GM03348 (cell line): Measurements from ENCODE around the gene ERN1.

Experiments
- DNase-seq: peaks from one replicate; pipeline ENCODE4 v3.0.0; 2012; ENCODE audit warnings: low spot score

Gene ERN1

DNA sequence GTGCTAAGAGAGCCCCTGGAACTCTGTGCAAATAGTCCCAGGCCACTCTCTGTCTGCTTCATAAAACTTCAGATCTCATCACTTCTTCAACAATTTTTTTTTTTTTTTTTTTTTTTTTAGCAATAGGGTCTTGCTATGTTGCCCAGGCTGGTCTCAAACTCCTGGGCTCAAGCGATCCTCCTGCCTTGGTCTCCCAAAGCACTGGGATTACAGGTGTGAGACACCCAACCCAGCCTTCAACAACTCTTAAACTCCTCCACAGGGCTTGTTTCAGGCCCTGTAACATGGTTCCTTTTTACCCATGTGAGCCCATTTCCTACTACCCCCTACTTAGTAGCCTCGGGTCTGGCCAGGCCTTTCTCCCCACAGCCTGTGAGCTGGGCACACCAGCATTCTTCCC, 70.2 kb downstream of the ERN1 start:
- no peak for DNase-seq

DNA sequence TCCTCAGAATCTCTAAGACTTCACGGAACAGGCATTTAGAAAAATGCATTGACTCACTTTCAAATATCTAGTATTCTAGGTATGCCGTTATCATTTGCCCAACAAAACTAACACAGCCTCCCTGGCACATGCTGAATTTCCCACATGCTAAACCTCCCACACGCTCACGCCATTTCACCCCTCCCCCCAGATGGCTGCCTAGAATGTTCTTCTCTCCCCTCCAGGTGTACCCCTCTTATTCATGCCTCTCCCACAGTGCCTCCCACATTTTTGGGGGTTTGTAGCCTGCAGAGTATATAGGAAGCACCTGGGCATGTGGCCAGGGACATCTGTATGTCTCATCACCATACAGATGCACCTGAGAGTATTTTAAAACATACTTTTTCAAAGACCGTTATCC, 71.3 kb downstream of the ERN1 start:
- no peak for DNase-seq

DNA sequence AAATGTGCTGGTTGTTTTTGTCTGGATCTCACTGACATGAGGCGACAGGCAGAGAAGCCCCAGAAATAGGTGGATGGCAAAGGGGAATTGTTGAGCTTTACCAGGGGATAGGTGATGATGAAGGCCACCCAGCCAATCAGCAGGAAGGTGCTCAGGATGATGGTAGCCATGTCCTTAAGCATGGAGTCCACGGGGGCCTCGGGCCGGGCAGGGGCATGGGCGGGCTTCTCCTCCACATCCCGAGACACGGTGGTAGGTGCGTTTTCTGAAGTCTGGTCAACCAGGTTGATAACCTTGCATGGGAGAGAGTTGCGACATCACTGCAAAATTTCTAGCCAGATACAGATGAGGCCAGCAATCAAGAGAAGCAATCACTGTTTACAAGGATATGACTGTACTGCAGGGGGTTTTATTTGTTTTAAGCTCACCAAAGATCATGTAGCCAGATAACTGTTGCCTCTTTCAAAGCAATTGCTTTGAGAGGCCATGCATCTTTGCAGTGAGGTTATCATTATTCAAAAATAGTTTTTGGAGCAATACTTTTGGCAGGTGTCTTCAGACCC, 72.2 kb downstream of the ERN1 start:
- no peak for DNase-seq

GRCh38 chr17:64056269-64057005, 73.5 kb downstream of the ERN1 start:
- no peak for DNase-seq

GRCh38 chr17:64055183-64056142, 74.5 kb downstream of the ERN1 start:
- no peak for DNase-seq

DNA sequence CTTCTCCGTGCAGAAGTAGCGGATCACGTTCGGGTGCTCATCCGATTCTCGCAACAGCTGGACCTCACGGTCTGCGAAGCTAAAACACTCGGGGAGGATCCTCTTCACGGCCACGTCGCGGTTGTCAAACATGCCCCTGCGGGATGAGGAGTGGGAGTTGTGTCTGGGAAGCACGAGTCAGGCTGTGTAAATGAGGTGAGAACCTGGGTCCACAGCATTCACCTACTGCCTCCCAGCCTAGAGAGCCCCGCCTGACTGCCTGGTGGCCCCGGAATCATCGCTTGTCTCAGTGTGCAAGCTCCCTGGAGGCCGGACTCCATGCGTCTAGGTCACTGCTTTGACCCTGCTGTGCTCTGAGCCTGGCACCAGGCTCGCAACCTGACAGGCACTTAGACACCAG, 75.6 kb downstream of the ERN1 start:
- DNase-seq, result no peak

- no peak for DNase-seq
These were observed 76.8 kb downstream of the ERN1 start for GRCh38 chr17:64053101-64053500.

DNA sequence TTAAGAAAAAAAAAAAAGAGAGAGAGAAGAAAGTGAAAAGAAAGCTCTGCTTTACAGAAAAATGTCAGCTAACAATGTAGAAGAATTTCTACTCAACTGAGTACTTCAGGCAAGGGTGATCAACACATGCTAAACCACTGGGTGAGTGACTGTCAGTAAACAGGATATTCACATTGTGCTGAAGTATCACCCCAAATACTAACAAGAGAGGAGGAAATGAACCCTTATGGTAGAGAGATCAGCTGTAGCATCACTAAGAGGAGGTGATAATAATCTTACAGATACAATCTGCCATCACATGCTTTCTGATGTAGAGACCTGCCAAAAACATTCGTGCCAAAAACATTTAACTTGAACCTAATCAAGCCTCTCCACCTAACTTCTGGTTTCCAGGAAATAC, 78.8 kb downstream of the ERN1 start:
- no peak for DNase-seq

- no peak for DNase-seq
These were observed 81.1 kb downstream of the ERN1 start for GRCh38 chr17:64048805-64049204.

DNA sequence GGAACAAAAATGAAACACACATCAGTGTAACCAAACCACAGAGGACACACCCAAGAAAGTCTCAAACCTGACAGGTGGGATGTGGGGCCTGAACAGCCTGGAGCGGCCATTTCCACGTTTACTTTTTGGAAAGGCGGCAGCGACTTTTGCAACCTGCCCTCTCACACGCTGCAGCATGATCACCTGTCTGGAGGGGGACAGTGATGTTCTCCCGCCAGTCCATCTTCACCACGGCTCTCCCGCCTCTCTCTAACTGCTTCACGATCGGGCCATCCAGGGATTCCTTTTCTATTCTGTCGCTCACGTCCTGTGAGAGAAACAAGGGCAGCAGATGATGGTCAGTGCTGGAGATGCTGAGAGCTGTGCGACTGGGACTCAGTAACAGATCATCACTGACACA, 84.8 kb downstream of the ERN1 start:
- DNase-seq, result no peak

DNA sequence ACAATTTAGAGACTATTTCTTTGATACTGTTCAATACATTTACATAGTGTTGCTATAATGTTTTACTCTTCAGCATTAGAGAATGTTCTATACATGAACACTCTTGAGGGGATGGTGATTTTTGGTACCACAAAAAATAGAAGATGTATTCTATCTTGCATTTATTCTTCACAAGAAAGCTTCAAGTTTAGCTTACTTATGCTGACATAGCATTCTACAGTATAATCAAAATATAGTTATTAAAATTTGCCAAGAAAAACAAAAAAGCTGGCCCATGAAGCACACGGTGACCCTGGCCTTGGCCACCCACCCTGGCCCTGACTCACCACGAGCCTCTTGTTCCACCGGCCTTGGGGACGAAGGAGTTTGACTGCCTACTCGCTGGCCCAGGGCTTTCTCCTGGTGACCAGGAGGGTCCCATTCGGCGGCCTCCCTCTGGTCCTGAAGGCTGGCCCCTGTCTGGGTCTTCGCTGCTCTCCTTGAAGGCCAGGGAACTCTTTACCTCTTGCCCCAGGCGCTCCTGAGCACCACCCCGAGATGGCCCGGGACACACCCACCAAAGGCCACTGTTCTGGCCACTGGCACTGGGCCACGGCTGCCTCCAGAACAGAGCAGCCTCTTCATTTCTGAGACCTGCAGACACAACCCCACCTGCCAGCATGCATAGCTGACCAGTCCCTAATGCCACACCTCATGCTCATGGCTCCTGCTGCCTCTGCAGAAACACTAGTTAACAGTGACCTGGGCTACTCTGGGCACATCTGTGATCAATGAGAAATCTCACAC, 87.1 kb downstream of the ERN1 start:
- DNase-seq, result no peak

GRCh38 chr17:64041912-64042311, 88.0 kb downstream of the ERN1 start:
- DNase-seq, result no peak

- DNase-seq, result no peak
These were observed 89.7 kb downstream of the ERN1 start for GRCh38 chr17:64040206-64040605.

GRCh38 chr17:64039106-64039400, 90.9 kb downstream of the ERN1 start:
- no peak for DNase-seq

DNA sequence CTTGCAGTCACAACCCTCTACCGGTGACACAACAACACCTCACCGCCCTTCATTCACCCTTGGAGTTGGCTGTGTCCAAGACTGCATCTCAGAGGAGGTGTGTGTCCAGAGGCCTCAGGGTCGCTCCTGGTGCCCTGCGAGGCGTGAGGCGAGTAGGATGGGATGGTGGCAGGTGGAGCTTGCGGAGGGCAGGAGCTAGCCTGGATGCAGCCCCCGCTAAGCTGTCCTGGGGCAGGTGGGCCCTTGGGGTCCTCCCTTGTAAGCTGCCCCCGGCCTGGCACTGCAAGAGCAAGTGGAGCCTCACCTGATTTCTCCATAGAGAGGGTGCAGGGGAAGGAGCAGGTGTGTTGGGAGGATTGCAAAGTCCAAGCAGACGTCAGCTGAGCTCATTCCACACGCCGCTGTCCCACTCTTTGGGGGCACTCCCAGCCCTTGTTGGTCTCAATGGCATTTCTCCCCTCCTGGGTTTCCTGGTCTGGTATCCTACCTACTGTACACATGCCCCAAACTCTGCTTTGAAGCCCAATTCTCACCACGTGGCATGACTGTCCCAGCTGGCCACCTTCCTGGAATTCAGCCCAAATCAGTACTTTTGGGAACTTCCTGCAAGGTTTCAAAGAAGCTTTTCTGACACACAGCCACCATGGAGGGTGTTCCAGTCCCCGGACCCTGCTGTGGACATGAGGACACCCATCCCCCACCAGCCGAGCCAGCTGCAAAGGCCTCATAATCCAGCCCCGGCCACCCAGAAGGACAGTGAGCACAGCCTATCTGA, 91.4 kb downstream of the ERN1 start:
- no peak for DNase-seq

DNA sequence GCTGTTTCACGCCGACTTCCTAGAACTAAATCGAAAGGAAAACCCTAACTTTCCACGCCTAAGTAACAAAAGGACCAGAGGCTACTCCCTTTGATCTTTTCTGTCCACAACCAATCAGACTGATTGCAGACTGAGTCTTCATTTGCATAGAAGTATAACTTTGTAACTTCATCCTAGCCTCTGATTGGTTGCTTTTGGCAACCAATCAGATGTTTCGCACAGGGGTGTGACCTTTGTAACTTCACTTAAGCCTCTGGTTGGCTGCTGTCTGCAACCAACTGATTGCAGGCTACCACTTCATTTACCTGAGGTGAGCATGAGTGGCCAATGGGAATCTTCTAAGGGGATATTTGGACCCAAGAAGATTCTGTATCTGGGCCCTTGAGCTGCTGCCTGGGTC, 92.1 kb downstream of the ERN1 start:
- DNase-seq, result no peak

- DNase-seq, result no peak
These were observed 92.8 kb downstream of the ERN1 start for GRCh38 chr17:64037180-64037579.

- no peak for DNase-seq
These were observed 93.6 kb downstream of the ERN1 start for GRCh38 chr17:64036198-64036922.

DNA sequence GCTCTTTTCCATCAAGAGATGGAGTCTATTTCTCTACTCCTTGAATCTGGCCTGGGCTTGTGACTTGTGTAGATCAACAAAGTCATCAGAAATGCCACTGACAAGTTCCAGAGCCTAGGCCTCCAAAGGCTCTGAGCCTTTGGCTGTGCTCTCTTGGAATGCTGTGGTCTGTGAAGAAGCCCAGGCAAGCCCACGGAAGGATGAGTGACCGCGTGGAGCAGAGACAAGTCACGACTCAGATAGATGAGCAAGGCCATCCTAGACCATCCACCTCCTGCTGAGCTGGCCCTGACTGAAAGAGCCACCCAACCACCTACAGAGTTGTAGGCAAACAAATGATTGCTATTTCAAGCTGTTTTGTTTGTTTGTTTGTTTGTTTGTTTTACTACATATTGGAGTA, 97.9 kb downstream of the ERN1 start:
- DNase-seq, result no peak

DNA sequence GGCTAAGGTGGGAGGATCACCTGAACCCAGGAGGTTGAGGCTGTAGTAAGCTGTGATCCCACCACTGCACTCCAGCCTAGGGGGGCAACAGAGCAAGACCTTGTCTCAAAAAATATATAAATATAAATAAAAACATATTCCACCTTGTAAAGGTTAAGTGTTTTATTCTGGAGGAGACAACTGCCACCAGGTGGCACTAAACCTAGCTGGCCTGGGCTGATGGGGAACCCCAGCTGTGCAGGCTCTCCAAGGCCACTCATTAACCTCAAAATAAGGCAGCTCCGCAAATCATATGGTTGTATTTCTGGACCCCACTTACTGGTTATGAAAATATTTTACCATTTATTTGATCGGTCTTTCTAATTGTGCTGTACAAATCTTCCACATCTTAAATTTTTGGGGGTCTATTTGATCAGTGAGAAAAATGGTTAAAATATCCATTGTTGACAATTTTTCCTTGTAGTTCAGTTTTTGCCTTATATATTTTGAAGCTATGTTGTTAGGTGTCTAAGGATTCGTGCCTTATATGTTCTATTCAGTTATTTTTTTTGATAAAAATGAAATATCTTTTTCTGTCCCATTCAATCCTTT, 101.0 kb downstream of the ERN1 start:
- DNase-seq, result peak; percentile 85
